ENCODE measurements around the gene IREB2.

The IREB2 gene

DNA sequence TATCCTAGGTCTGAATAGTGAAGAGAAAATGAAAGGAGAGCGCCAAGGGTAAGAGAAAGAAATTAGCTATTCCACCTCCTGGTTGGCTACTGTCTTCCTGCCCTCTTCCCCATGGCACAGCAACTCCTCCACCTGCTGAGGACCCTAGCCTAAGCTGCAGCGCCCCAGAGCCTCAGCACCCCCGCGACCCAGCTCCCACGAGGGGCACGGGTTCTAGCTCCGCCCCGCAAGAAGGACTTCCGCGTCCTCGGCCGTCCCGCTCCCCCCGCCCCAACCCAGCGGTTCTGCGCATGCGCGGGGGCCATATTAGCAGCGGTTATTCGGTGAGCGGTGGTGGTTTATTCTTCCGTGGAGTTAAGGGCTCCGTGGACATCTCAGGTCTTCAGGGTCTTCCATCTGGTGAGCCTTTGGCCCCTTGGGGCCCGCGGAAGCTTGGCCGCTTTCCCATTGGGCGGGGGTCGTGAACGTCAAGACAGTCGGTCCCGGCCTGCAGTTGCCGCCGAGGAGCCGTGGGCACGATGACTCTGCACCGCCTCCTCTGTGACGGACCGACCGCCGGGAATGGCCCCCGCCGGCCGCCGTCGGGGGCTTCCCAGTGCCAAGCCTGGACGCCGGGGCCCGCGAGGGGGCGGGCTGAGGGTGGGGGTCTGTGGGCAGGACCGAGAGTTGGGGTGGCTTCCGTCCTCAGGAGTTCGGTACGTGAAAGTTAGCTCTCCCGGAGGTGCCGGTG is 102.3 kb downstream of the IREB2 start, which contains the start of gene PSMA4:
PSMA4 (plus strand) TSS at position 304 of the 730 bp plus-strand sequence. CDS start 1,484 bp downstream, outside the sequence.
- DNase-seq (ENCODE audit: low read depth in 2 of 2, low spot score in 1 of 2): peak; percentile 92 to 93

DNA sequence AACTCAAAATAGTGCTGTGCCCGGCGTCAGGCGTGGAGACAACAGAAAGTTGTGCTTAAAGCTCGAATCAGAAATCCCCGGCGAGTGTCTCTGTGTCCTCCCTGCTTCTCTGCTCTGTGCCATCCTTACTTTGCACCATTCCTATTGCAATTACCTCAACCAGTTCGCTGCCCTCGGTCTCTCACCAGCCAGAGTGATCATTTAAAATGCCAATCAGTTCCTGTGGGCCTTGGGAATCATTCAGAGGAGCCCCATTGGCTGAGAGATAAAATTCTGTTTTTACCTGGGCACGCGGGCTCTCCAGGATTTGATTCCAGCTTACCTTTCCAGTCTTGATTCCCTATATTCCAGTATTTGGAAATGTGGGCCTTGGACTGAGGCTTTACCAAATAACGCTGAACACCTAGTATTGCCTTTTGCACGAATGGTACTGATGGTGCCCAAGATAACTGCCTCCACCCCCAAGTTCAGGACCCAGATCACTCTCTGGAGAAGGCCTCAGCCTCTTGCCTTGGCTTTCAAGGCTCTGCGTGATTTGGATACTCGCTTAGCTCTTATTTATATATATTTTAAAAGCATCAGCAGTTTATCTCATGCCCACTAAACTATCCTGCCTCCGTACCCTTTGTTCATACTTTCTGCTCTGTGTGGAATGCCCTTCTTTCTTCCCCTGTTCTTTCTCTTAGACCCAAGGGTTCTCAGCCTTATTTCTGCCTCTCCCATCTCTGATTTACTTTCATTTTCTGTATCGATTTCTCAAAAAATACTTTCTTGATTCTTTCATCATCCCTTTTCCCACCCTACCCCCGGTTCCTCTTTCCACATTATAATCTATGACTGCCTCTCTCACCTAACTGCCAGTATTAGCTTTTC is 103.1 kb downstream of the IREB2 start:
- no peak for DNase-seq (ENCODE audit: low read depth in 2 of 2, low spot score in 1 of 2)

DNA sequence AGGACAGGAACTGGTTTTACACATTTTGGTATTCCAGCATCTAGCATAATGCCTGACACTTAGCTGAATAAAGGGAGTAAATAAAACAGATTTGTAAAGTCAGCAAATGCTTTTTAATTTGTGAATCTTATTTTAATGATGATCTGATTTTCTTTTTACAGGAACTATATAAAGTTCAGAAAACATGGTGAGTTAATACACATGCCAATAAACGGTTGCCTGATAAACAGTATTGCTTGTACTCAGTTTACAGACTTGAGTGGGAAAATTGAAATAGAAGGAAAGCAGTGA is 103.7 kb downstream of the IREB2 start:
- no peak for DNase-seq (ENCODE audit: low read depth in 2 of 2, low spot score in 1 of 2)

DNA sequence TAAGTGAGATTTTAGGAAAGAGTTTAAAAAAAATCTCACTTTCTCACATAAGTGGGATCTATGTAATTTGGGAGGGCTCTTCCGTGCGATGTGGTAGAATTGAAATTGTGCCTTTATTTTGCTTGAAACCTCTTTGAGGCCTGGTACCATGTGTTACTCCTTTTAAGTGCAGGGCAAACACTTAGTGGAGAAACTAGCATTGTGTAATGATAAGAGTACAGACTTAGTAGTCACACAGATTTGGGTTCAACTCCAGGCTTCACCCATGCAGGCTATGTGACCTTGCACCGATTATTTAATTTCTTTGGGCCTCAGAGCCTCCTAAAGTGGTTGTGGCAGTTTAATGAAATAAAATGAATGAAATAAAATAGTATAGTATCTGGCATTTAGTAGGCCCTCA is 104.6 kb downstream of the IREB2 start:
- DNase-seq (ENCODE audit: low read depth in 2 of 2, low spot score in 1 of 2): no peak

GRCh38 chr15:78550194-78550593 is 112.2 kb downstream of the IREB2 start:
- no peak for DNase-seq (ENCODE audit: low read depth in 2 of 2, low spot score in 1 of 2)

DNA sequence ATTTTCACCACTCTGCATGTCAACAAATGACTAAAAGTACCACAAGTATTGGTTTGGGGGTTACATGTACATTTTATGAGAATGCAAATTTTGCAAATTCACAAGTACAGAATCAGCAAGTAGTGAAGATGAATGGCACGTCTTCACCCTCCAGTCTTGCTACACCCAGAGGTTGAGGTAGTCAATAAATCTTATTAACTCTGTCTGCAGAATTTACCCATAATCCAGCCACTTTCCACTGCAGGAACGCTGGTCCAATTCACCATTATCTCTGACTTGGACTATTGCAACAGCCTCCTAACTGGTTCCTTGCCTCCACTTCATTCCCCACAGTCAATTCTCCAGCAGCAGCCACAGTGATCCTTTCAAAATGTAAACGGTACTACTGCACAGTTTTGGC is 112.8 kb downstream of the IREB2 start:
- DNase-seq (ENCODE audit: low read depth in 2 of 2, low spot score in 1 of 2): no peak

Data from stimulated activated CD8-positive, alpha-beta memory T cell treated with anti-CD3 and anti-CD28 coated beads, Interleukin-4, amount 100 ng/mL, for 4 hours (primary cell).